ENCODE results near the gene NEK11. TPM values are rescaled to one million over a fixed set of nuclear protein-coding genes. Genes with fewer than 3 reads are reported as not detected.
A peak's percentile ranks its signal among the peaks of the same experiment; 100 is the strongest.

The NEK11 gene
- total RNA-seq, 1 donor, result 10.4 TPM

- no peak overlapping the region for H3K4me3 ChIP-seq (ENCODE audit: low read depth, low read length)
- no peak for TF ChIP-seq CTCF (IDR thresholded peaks at IDR 0.05; ENCODE audit: insufficient read depth, low read depth, low read length)
- DNase-seq (ENCODE audit: low read depth), result no peak
Observed at GRCh38 chr3:131223373-131224289, 197.0 kb downstream of the NEK11 start.

- H3K4me3 ChIP-seq (ENCODE audit: low read depth, low read length), result no peak overlapping the region
- no peak for DNase-seq (ENCODE audit: low read depth)
- TF ChIP-seq CTCF (IDR thresholded peaks at IDR 0.05; ENCODE audit: insufficient read depth, low read depth, low read length), result no peak
Observed at GRCh38 chr3:131224886-131225550, 198.3 kb downstream of the NEK11 start.

GRCh38 chr3:131228522-131228921 lies 201.8 kb downstream of the NEK11 start:
- no peak for TF ChIP-seq CTCF (IDR thresholded peaks at IDR 0.05; ENCODE audit: insufficient read depth, low read depth, low read length)
- H3K4me3 ChIP-seq (ENCODE audit: low read depth, low read length), result no peak overlapping the region
- DNase-seq (ENCODE audit: low read depth), result no peak

GRCh38 chr3:131231710-131232389 lies 205.2 kb downstream of the NEK11 start:
- H3K4me3 ChIP-seq (ENCODE audit: low read depth, low read length), result no peak overlapping the region
- peak; percentile 39 for DNase-seq (ENCODE audit: low read depth)
- TF ChIP-seq CTCF (IDR thresholded peaks at IDR 0.05; ENCODE audit: insufficient read depth, low read depth, low read length), result no peak

- no peak for DNase-seq (ENCODE audit: low read depth)
- no peak for TF ChIP-seq CTCF (IDR thresholded peaks at IDR 0.05; ENCODE audit: insufficient read depth, low read depth, low read length)
- H3K4me3 ChIP-seq (ENCODE audit: low read depth, low read length), result no peak overlapping the region
Observed at GRCh38 chr3:131232711-131233267, 206.1 kb downstream of the NEK11 start.

- no peak for TF ChIP-seq CTCF (IDR thresholded peaks at IDR 0.05; ENCODE audit: insufficient read depth, low read depth, low read length)
- H3K4me3 ChIP-seq (ENCODE audit: low read depth, low read length), result no peak overlapping the region
- DNase-seq (ENCODE audit: low read depth), result no peak
Observed at GRCh38 chr3:131233900-131234668, 207.4 kb downstream of the NEK11 start.
